PC-3 (cell line): ENCODE data around the gene SLC1A3.

Source experiments
- CTCF ChIP-seq: fragments of 300-600 bp; sonication (generic); conservative IDR thresholded peaks from 2 replicates; pipeline ENCODE4 v1.5.1; 2017; ENCODE audit warnings: antibody characterized with exemption, low read depth, mild to moderate bottlenecking, low read length
- EZH2 ChIP-seq: fragments of 300-600 bp; sonication (generic); IDR thresholded peaks from one replicate; pipeline ENCODE4 v1.6.1; 2017; ENCODE audit warnings: antibody characterized with exemption, mild to moderate bottlenecking, low read length; ENCODE audit not compliant: unreplicated experiment

DNA sequence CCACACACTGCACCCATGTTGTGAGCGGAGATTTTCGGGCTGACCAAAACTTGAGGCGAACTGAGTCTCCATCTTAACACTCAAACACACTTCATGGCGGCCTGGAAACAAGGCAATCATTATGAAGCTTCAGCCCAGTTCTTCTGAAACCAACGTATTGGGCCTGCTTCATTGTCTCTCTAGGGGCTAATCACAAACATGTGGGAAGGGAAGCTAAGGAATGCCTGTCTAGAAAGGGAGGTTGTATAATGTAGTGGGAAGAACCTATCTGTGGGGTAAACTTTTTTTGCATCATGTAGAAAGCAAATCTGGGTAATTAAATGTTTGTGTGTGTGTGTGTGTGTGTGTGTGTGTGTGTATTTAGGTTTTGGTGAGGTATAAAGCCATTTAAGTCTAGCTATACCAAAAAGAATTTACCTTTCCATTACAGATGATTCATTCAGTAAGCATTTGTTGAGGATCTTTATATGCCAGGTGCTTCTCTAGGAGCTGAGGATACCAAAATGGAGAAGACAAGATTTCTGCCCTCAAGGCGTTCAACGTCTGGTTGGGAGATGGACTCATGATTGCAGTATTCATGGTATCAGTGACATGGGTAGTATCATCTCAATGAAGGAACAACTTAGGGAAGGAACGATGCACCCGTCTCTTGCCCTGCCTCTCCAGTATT is 29.4 kb downstream of the SLC1A3 start:
- TF ChIP-seq CTCF (no peak), EZH2 (no peak)
